Measurements from ENCODE around the gene COL5A2.

Gene COL5A2

GRCh38 chr2:189199797-189200196 is 20.2 kb upstream of the COL5A2 start:
- no peak for TF ChIP-seq CTCF (IDR thresholded peaks at IDR 0.05; ENCODE audit: low read depth, low read length)

GRCh38 chr2:189192766-189193165 is 13.2 kb upstream of the COL5A2 start:
- H3K4me3 ChIP-seq (ENCODE audit: low read depth, low read length), result no peak overlapping the region
- no peak for TF ChIP-seq CTCF (IDR thresholded peaks at IDR 0.05; ENCODE audit: low read depth, low read length)

More at GRCh38 chr2:189199797-189200196, 20.2 kb upstream of the COL5A2 start:
- H3K4me3 ChIP-seq (ENCODE audit: low read depth, low read length), result no peak overlapping the region

GRCh38 chr2:189191766-189192165 is 12.2 kb upstream of the COL5A2 start:
- TF ChIP-seq CTCF (IDR thresholded peaks at IDR 0.05; ENCODE audit: low read depth, low read length), result no peak
- H3K4me3 ChIP-seq (ENCODE audit: low read depth, low read length), result no peak overlapping the region

GRCh38 chr2:189190685-189191084 is 11.1 kb upstream of the COL5A2 start:
- no peak for TF ChIP-seq CTCF (IDR thresholded peaks at IDR 0.05; ENCODE audit: low read depth, low read length)
- no peak overlapping the region for H3K4me3 ChIP-seq (ENCODE audit: low read depth, low read length)

- no peak for TF ChIP-seq CTCF (IDR thresholded peaks at IDR 0.05; ENCODE audit: low read depth, low read length)
- H3K4me3 ChIP-seq (ENCODE audit: low read depth, low read length), result no peak overlapping the region
Observed at GRCh38 chr2:189188115-189188805, 8.7 kb upstream of the COL5A2 start.

GRCh38 chr2:189183170-189183569 is 3.6 kb upstream of the COL5A2 start:
- TF ChIP-seq CTCF (IDR thresholded peaks at IDR 0.05; ENCODE audit: low read depth, low read length), result no peak
- H3K4me3 ChIP-seq (ENCODE audit: low read depth, low read length), result no peak overlapping the region

GRCh38 chr2:189181706-189182105 is 2.1 kb upstream of the COL5A2 start:
- no peak for TF ChIP-seq CTCF (IDR thresholded peaks at IDR 0.05; ENCODE audit: low read depth, low read length)
- no peak overlapping the region for H3K4me3 ChIP-seq (ENCODE audit: low read depth, low read length)
